ENCODE measurements around the gene SEPSECS. TPM values are rescaled to one million over a fixed set of nuclear protein-coding genes. Genes with fewer than 3 reads are reported as not detected.

SEPSECS gene
- total and polyA plus RNA-seq, 2 experiments from 2014 or later, result 1.2 to 4.7 TPM

GRCh38 chr4:25112995-25113380 lies 47.3 kb downstream of the SEPSECS start (continued):
- TF ChIP-seq, protein P1, sequence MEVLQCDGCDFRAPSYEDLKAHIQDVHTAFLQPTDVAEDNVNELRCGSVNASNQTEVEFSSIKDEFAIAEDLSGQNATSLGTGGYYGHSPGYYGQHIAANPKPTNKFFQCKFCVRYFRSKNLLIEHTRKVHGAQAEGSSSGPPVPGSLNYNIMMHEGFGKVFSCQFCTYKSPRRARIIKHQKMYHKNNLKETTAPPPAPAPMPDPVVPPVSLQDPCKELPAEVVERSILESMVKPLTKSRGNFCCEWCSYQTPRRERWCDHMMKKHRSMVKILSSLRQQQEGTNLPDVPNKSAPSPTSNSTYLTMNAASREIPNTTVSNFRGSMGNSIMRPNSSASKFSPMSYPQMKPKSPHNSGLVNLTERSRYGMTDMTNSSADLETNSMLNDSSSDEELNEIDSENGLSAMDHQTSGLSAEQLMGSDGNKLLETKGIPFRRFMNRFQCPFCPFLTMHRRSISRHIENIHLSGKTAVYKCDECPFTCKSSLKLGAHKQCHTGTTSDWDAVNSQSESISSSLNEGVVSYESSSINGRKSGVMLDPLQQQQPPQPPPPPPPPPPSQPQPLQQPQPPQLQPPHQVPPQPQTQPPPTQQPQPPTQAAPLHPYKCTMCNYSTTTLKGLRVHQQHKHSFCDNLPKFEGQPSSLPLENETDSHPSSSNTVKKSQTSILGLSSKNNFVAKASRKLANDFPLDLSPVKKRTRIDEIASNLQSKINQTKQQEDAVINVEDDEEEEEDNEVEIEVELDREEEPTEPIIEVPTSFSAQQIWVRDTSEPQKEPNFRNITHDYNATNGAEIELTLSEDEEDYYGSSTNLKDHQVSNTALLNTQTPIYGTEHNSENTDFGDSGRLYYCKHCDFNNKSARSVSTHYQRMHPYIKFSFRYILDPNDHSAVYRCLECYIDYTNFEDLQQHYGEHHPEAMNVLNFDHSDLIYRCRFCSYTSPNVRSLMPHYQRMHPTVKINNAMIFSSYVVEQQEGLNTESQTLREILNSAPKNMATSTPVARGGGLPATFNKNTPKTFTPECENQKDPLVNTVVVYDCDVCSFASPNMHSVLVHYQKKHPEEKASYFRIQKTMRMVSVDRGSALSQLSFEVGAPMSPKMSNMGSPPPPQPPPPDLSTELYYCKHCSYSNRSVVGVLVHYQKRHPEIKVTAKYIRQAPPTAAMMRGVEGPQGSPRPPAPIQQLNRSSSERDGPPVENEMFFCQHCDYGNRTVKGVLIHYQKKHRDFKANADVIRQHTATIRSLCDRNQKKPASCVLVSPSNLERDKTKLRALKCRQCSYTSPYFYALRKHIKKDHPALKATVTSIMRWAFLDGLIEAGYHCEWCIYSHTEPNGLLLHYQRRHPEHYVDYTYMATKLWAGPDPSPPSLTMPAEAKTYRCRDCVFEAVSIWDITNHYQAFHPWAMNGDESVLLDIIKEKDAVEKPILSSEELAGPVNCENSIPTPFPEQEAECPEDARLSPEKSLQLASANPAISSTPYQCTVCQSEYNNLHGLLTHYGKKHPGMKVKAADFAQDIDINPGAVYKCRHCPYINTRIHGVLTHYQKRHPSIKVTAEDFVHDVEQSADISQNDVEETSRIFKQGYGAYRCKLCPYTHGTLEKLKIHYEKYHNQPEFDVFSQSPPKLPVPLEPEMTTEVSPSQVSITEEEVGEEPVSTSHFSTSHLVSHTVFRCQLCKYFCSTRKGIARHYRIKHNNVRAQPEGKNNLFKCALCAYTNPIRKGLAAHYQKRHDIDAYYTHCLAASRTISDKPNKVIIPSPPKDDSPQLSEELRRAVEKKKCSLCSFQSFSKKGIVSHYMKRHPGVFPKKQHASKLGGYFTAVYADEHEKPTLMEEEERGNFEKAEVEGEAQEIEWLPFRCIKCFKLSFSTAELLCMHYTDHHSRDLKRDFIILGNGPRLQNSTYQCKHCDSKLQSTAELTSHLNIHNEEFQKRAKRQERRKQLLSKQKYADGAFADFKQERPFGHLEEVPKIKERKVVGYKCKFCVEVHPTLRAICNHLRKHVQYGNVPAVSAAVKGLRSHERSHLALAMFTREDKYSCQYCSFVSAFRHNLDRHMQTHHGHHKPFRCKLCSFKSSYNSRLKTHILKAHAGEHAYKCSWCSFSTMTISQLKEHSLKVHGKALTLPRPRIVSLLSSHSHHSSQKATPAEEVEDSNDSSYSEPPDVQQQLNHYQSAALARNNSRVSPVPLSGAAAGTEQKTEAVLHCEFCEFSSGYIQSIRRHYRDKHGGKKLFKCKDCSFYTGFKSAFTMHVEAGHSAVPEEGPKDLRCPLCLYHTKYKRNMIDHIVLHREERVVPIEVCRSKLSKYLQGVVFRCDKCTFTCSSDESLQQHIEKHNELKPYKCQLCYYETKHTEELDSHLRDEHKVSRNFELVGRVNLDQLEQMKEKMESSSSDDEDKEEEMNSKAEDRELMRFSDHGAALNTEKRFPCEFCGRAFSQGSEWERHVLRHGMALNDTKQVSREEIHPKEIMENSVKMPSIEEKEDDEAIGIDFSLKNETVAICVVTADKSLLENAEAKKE (CRISPR knock-in tag; IDR thresholded peaks at IDR 0.05), result no peak
- no peak for TF ChIP-seq STAT1 (IDR thresholded peaks at IDR 0.05; ENCODE audit: unreplicated experiment)
- TF ChIP-seq CREB1 (CRISPR knock-in tag; IDR thresholded peaks at IDR 0.05; ENCODE audit: low read depth), result no peak

DNA sequence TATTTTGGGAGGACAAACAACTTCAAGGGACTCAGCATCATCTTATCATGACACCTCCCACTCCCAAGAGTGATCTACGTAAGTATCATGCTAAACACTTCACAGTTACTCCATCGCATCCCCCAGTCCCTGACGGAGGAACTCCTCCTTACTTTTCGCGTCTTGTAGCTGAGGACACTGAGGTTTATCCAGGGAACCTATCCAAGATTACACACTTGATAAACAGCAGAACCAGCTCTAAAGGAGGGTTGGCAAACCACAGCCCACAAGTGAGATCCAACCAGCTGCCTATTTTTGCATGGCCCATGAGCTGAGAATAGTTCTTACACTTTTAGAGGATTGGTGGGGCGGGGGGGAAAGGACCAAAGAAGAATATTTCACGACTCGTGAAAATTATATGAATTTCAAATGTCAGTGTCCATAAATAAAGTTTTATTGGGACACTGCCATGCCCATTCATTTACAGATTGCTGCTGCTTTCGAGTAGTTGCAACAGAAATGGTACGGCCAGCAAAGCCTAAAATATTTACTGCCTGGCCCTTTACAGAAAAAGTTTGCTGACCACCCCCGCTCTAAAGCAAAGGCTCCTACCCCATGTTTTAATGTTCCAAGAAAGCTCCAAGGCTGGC lies 47.8 kb downstream of the SEPSECS start:
- Mint-ChIP-seq H3K27me3 (ENCODE audit: insufficient read depth, low read depth, poor library complexity) (peaks cover 1% of the 10 kb centered on the region), H3K27ac (no peak overlapping the region), H3K9me3 (no peaks in the 10 kb centered on the region), H3K36me3 (ENCODE audit: low read depth) (no peaks in the 10 kb centered on the region), H3K4me3 (no peak overlapping the region), H3K4me1 (peaks cover 9% of the 10 kb centered on the region; the same call in 2 of the 3 replicates)
- Histone ChIP-seq H3K79me2 (replicated peaks; ENCODE audit: insufficient read depth) (no peaks in the 10 kb centered on the region), H3K27me3 (ENCODE audit: insufficient read depth) (no peaks in the 10 kb centered on the region), H3K27ac (ENCODE audit: low read depth) (no peak overlapping the region), H3K9me2 (ENCODE audit: insufficient read depth) (peaks cover 3% of the 10 kb centered on the region; the same call in 1 of the 2 replicates), H3K4me1 (ENCODE audit: insufficient read depth) (no peaks in the 10 kb centered on the region), H2AFZ (no peak overlapping the region), H3K36me3 (ENCODE audit: insufficient read depth) (no peaks in the 10 kb centered on the region), H3K4me3 (no peak overlapping the region), H3K4me2 (no peak overlapping the region), H4K20me1 (replicated peaks; ENCODE audit: insufficient read depth) (no peaks in the 10 kb centered on the region), H3F3A (replicated peaks; ENCODE audit: low read depth) (no peaks in the 10 kb centered on the region)
- DNase-seq (ENCODE audit: low spot score) (no peak), ATAC-seq (no peak)
- TF ChIP-seq ETS1 (IDR thresholded peaks at IDR 0.05) (no peak), ZNF114 (CRISPR knock-in tag; IDR thresholded peaks at IDR 0.05) (no peak), JUNB (IDR thresholded peaks at IDR 0.05; ENCODE audit: unreplicated experiment) (no peak), ZNF331 (CRISPR knock-in tag; IDR thresholded peaks at IDR 0.05; ENCODE audit: low read depth) (no peak), STAT1 (IDR thresholded peaks at IDR 0.05; ENCODE audit: unreplicated experiment) (no peak), POLR2AphosphoS5 (IDR thresholded peaks at IDR 0.05; ENCODE audit: low read depth) (no peak)
- TF ChIP-seq, protein P1 (CRISPR knock-in tag; IDR thresholded peaks at IDR 0.05), result no peak
